CD4-positive, alpha-beta T cell treated with Interleukin-15 for 4 hours (primary cell): Measurements from ENCODE around the gene SV2C.
"Not testable (repeated sequence)": the region's sequence is repeated elsewhere in the genome, so short reads cannot be mapped to it uniquely, and the experiment has no call there.

Experiments
- DNase-seq: peaks from one replicate; pipeline ENCODE4 v3.0.0-alpha.2; 2020; ENCODE audit warnings: low spot score

The SV2C gene

GRCh38 chr5:76082772-76083554 is at the start of gene SV2C:
SV2C (plus strand) TSS chr5:76083383; CDS start chr5:76131751, 48,368 bp downstream.
- no peak for DNase-seq

- DNase-seq: not testable (repeated sequence)
Observed at GRCh38 chr5:76037736-76038151, 45.4 kb upstream of the SV2C start.

- no peak for DNase-seq
Observed at GRCh38 chr5:76038212-76038611, 45.0 kb upstream of the SV2C start.

DNA sequence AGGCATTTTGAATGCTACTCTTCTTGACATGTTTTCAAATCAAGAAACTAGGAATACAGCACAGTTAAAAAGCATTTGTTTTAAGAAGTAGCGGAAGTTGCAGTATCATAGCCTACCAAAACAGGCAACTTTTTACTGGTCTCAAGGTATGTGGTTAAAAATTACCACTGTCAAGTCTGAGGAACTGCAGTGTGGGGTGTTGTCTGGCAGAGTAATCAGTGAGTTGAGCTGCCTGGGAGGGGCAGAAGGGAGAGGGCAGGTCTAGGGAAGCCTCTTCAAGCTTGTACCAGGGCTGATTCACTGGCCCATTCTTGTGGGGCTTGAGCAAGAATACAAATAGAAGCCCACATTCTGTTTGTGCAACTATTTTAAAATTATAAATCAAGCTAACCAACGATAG is 42.4 kb upstream of the SV2C start:
- DNase-seq: no peak

GRCh38 chr5:76041863-76042262 is 41.3 kb upstream of the SV2C start:
- no peak for DNase-seq

DNA sequence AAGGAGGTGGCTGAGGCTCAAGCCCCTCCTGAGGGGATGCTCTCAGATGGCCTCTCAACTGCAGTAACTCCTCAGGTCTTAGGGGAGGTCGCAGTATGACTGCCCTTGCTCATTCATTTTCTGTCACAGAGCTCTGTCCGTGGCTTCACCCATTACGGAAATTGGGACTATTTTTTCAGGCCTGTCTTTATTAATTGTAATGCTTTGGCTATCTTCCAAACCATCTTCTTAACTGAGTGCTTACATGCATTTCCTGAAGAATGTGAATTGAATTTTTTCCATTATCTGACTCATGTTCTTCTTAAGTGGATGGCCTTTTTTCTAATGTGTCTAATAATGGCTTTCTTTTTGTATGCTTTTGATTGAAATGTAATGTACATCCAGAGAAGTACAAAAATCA is 36.4 kb upstream of the SV2C start:
- no peak for DNase-seq

- DNase-seq: no peak
Observed at GRCh38 chr5:76050134-76050533, 33.0 kb upstream of the SV2C start.

- DNase-seq: no peak
Observed at GRCh38 chr5:76062502-76063041, 20.6 kb upstream of the SV2C start.

GRCh38 chr5:76065258-76065657 is 17.9 kb upstream of the SV2C start:
- no peak for DNase-seq

GRCh38 chr5:76069061-76069735 is 14.0 kb upstream of the SV2C start:
- DNase-seq: no peak

GRCh38 chr5:76074487-76075065 is 8.6 kb upstream of the SV2C start:
- peak; percentile 4 for DNase-seq

DNA sequence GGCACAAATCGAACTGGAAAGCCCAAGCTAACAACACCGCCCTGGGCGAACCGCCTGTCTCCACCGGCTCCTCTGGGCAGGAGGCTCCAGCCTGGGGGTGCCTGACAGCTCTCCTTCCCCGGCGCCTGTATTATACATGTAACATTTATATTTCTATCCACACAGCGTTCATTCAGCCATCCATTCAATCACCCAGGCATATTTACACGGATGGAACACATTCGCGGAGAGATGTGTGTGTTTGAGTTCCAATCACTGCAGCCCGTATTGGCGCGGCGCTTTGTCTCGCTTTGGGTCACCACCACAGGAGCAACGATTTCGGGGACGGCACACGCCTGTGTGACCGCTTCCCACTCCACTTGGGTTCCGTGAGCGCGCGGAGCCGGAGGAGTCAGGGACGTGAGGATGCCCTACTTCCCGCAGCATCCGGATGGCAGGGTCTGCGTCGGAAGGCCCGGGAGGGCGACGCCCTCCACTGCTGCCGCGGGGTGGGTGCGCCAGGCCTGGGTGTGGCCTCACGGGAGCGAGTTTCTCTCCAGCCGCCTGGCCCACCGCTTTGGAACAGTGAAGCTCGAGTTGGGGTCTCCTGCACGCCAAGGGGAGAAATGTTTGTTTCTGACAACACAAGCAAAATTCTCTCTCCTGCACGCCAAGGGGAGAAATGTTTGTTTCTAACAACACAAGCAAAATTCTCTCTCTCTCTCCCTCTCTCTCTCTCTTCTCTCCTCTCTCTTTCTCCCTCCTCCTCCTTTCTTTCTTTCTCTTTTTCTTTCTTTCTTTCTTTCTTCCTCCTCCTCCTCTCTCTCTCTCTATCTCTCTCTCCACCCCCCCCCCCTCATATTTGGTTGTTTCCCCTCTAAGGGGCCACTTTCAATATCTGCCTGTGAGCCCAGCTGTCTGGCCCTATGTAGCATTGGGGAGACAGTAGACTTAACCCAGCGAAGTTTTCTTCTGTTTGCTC is 1.1 kb upstream of the SV2C start:
- no peak for DNase-seq

- DNase-seq: no peak
Observed at GRCh38 chr5:76083555-76084495, 642 bp downstream of the SV2C start.

- DNase-seq: no peak
Observed at GRCh38 chr5:76084496-76085242, 1.5 kb downstream of the SV2C start.

DNA sequence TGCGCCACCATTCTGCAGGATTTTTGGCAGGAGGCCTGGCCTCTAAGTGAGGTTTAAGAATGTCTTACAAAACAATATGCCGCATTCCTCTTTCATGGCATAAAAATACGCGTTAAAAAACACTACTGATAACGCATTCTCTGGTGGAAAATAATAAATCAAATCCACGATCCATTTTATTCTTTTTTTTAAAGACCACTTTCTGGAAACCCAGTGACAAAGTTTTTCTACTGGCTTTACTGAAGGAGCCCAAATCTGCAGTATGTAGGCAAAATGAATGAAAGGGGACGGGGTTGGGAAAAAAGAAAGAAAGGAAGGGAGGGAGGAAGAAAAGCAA is 2.0 kb downstream of the SV2C start:
- no peak for DNase-seq

- no peak for DNase-seq
Observed at GRCh38 chr5:76086095-76086494, 2.9 kb downstream of the SV2C start.

DNA sequence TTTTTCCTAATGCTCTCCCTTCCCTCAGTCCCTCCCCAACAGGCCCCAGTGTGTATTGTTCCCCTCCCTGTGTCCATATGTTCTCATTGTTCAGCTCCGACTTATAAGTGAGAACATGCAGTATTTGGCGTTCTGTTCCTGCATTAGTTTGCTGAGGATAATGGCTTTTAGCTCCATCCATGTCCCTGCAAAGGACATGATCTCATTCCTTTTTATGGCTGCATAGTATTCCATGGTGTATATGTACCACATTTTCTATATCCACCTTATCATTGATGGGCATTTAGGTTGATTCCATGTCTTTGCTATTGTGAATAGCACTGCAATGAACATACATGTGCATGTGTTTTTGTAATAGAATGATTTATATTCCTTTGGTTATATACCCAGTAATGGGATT is 6.0 kb downstream of the SV2C start:
- not testable (repeated sequence) for DNase-seq

DNA sequence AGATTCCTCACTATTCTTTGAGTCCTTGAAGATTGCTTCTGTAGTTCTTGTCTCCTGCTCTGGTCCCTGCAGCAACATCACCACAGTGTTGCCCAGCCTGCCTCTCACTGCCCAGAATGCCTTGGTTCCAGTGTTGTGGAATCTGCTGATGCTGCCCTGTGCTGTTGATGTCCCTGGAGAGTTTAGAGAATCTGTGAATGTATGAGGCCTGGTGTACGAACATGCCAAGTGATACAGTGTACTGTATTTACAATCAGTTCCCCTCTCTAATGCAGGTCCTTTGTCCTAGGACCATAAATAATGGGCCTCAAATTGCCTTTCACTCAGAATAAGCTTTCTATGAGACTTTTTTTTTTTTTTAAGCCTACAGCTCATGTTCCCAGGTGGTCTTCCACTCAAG is 8.2 kb downstream of the SV2C start:
- no peak for DNase-seq

DNA sequence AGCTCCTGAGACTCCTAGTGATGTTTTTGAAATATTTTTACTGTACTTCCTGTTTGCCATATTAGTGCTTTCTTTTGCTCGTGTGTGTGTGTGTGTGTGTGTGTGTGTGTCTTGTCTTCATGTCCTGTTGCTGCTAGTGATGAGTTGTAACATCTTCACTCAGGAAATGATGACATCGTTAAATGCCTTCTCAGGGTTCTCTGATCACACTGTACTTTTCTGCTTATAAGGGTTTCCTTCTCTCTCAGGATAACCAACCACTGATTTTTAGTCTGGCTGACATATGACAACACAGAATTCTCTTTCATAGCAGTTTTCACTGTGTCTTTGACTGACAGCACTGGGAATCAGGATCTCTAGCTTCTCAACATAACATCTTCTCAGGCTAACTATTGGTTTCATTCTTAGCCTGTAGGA is 16.1 kb downstream of the SV2C start:
- DNase-seq: peak; percentile 28

GRCh38 chr5:76099756-76100155 is 16.6 kb downstream of the SV2C start:
- DNase-seq: no peak
